Adrenal gland (tissue), 5 donors: ENCODE measurements around the gene PSMA2.

Experiments used
- POLR2A ChIP-seq, 2 donors: fragments of 450-650 bp; IDR thresholded peaks; one replicate each; pipeline ENCODE4 v1.6.1; 2017; ENCODE audit warnings: antibody characterized with exemption in 2 of 2, mild to moderate bottlenecking in 2 of 2, moderate library complexity in 1 of 2
- TF ChIP-seq, protein P1 (sequence below), 6 experiments: fragments of 450-650 bp in 4 of 6; fragments of 200-600 bp in 2 of 6; sonication (generic) in 1 of 6; IDR thresholded peaks; 1 replicate in 5 of 6; 2 replicates in 1 of 6; pipeline versions ENCODE4 v1.5.1 to v1.8.0; 2016 to 2021; ENCODE audit warnings: antibody characterized with exemption in 6 of 6, mild to moderate bottlenecking in 2 of 6, moderate library complexity in 1 of 6
- donor health status: DM: no; HTN: no; CAD: no.

GRCh38 chr7:42929449-42929848 lies 2.5 kb downstream of the PSMA2 start:
- TF ChIP-seq, protein P1, sequence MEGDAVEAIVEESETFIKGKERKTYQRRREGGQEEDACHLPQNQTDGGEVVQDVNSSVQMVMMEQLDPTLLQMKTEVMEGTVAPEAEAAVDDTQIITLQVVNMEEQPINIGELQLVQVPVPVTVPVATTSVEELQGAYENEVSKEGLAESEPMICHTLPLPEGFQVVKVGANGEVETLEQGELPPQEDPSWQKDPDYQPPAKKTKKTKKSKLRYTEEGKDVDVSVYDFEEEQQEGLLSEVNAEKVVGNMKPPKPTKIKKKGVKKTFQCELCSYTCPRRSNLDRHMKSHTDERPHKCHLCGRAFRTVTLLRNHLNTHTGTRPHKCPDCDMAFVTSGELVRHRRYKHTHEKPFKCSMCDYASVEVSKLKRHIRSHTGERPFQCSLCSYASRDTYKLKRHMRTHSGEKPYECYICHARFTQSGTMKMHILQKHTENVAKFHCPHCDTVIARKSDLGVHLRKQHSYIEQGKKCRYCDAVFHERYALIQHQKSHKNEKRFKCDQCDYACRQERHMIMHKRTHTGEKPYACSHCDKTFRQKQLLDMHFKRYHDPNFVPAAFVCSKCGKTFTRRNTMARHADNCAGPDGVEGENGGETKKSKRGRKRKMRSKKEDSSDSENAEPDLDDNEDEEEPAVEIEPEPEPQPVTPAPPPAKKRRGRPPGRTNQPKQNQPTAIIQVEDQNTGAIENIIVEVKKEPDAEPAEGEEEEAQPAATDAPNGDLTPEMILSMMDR (IDR thresholded peaks at IDR 0.05) = no peak
- no peak for TF ChIP-seq POLR2A (IDR thresholded peaks at IDR 0.05)
